Colonic mucosa (tissue), 4 donors: ENCODE measurements around the gene SEL1L3. TPM values are rescaled to one million over a fixed set of nuclear protein-coding genes. Genes with fewer than 3 reads are reported as not detected.

Experiments used
- DNase-seq: peaks from one replicate; pipeline ENCODE4 v3.0.0-alpha.2; 2020
- H3K27ac ChIP-seq: fragments of 200-600 bp; one replicate; pipeline ENCODE4 v1.8.0; 2021
- H3K27me3 ChIP-seq: fragments of 200-600 bp; one replicate; pipeline ENCODE4 v1.8.0; 2021
- H3K36me3 ChIP-seq: fragments of 200-600 bp; one replicate; pipeline ENCODE4 v1.8.0; 2021
- H3K4me1 ChIP-seq: fragments of 200-600 bp; one replicate; pipeline ENCODE4 v1.8.0; 2021; ENCODE audit warnings: mild to moderate bottlenecking
- H3K4me3 ChIP-seq: fragments of 200-600 bp; one replicate; pipeline ENCODE4 v1.8.0; 2021
- H3K9ac ChIP-seq, 2 donors: one replicate each; pipeline ENCODE4 v1.7.0; 2013; ENCODE audit warnings: control low read depth in 2 of 2, low read depth in 2 of 2, low read length in 2 of 2
- H3K9me3 ChIP-seq: fragments of 200-600 bp; one replicate; pipeline ENCODE4 v1.8.0; 2021
- intact Hi-C: fragments of 100-400 bp; cut with DNase I; formaldehyde crosslinking; loops from one replicate; pipeline ENCODE4 v1.14.1; 2022
- total RNA-seq, 2 donors: library from RNA; stranded (reverse); fragmentation: NEBNext Ultra II Directional in 1 of 2; extraction: Animal tissue kit (Norgen Biotek cat#: 25700) in 1 of 2; gene quantifications; one replicate each; pipeline ENCODE4 v1.2.1, GENCODE V29; 2021
- TF ChIP-seq, protein P1 (sequence below): fragments of 200-600 bp; IDR thresholded peaks from one replicate; pipeline ENCODE4 v1.8.0; 2022; ENCODE audit warnings: antibody characterized with exemption, mild to moderate bottlenecking
- donor health status: healthy.
- donor health status: DM: no; HTN: no; CAD: no.
- donor health status: DM: no; HTN: no; CAD: no.

Gene SEL1L3
- total RNA-seq, 2 donors from 2014 or later, result 88.4 to 96.2 TPM

DNA sequence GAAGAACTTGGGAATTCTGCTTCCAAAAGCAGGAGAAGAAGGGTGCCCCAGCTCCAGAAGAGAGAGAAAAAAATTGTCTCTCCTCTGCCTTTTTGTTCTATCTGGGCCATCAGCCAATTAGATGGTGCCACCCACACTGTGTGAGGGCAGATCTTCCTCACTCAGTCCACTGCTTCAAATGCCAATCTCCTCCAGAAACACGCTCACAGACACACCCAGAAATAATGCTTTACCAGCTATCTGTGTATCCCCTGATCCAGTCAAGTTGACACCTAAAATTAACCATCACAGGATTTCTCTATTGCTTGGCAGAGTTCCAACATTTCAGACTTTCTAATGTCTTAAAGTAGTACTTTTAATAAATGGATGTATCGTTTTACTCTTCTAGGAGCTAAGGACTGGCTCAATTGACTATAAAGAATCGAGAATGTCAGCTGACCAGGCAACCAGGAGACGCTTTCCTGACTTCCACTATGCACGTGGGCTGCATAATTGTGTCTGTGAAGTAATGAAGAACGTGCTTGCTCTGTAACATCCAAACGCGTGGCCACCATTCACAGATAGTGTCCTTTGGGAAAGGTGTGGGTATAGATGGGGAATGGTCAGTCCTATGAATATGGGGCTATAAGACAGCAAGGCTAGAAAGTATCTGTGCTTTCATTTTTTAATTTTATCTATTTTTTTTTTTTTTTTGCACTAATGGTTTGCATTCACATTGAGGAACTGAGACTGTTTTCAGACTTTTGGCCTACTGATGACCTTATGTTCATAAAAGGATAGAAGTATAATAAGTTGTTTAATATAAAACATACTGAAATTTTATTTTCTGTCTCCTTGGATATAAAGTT, 41.3 kb upstream of the SEL1L3 start:
- Histone ChIP-seq H3K4me1 (no peaks in the 10 kb centered on the region), H3K9ac (no peak overlapping the region), H3K4me3 (no peak overlapping the region), H3K27ac (no peak overlapping the region), H3K36me3 (no peaks in the 10 kb centered on the region), H3K9me3 (no peaks in the 10 kb centered on the region), H3K27me3 (no peaks in the 10 kb centered on the region)
- no peak for DNase-seq
- intact Hi-C loops, result no loop called here
- TF ChIP-seq, protein P1, sequence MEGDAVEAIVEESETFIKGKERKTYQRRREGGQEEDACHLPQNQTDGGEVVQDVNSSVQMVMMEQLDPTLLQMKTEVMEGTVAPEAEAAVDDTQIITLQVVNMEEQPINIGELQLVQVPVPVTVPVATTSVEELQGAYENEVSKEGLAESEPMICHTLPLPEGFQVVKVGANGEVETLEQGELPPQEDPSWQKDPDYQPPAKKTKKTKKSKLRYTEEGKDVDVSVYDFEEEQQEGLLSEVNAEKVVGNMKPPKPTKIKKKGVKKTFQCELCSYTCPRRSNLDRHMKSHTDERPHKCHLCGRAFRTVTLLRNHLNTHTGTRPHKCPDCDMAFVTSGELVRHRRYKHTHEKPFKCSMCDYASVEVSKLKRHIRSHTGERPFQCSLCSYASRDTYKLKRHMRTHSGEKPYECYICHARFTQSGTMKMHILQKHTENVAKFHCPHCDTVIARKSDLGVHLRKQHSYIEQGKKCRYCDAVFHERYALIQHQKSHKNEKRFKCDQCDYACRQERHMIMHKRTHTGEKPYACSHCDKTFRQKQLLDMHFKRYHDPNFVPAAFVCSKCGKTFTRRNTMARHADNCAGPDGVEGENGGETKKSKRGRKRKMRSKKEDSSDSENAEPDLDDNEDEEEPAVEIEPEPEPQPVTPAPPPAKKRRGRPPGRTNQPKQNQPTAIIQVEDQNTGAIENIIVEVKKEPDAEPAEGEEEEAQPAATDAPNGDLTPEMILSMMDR, result no peak

DNA sequence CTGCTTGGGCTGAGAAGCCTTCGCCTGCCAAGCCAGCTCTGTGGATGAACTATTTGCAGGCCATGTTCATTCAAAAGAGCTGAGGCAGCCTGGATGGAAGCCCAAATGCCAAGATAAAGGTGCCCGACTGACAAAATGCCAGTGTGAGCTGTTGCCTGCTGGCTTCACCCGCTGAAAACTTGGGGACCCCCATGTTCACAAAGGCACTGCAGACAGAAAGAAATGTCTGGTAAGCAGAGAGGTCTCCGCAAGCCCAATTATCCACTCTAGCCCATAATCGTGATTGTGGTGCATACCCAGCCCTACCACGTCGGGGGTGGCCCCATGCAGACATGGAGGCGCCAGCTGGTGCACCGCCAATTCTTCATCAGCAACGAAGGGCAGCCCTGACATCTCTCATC, 38.2 kb upstream of the SEL1L3 start:
- Histone ChIP-seq H3K27ac (no peak overlapping the region), H3K4me1 (no peaks in the 10 kb centered on the region), H3K27me3 (no peaks in the 10 kb centered on the region), H3K36me3 (no peaks in the 10 kb centered on the region), H3K9ac (no peak overlapping the region), H3K4me3 (no peak overlapping the region), H3K9me3 (no peaks in the 10 kb centered on the region)
- DNase-seq, result no peak
- TF ChIP-seq, protein P1, result no peak
- intact Hi-C loops, result no loop called here

DNA sequence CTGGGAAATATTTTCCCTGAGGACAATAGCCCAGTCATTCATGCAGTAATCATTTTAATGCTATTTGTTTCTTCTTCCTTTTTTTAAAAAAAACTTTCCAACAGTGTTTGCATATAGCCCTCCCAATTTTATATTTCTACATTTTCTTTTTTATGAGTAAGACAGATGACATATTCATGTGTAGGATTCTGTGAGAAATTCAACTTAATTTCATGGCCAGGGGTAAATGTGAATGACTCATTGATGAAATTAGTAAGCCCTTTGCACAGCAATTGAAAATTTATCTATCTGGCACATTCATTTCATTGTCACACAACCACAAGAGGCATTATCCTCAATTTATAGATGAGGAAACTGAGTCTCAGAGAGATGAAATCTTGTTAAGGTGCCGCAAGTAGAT, 37.5 kb upstream of the SEL1L3 start:
- Histone ChIP-seq H3K4me3 (no peak overlapping the region), H3K27me3 (no peaks in the 10 kb centered on the region), H3K27ac (no peak overlapping the region), H3K9ac (no peak overlapping the region), H3K4me1 (no peaks in the 10 kb centered on the region), H3K36me3 (no peaks in the 10 kb centered on the region), H3K9me3 (no peaks in the 10 kb centered on the region)
- DNase-seq, result no peak
- intact Hi-C loops, result no loop called here
- TF ChIP-seq, protein P1, result no peak

DNA sequence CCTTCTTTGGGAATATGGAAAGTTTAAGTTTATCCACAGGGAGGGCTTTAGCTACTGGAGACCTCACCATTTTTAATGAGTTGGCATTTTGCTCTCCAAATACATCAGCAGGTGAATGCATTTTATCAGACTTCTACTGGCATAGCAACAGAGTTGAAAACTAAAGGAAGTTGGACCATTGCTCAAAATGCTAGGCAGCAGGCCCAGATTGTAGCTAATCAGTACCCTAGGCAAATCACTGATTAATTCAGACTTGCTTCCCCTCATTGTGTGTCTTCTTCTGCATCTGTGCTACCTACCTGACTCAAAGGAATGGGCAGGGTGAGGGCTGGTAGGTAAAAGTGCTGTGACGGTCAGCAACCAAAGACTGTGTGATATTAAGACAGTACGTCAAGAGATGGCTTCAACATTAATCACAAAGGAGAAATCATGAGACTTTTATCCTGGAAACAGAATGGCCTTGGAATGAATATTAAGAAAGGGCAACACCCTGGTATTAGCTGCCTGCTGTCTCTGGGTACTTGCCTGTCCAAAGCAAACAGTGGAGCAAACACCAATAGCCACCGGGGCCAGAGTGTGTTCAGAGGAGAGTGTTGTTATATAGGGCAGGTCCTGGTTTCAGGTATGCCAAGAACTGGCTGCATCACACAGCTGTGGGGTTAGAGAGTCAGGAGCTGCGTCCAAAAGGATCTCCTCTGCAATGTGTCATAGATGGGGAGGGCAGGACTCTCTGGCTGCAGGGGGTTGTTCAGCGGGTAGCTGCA, 34.2 kb upstream of the SEL1L3 start:
- intact Hi-C loops, result no loop called here
- TF ChIP-seq, protein P1, result no peak
- no peak overlapping the region for H3K4me3 ChIP-seq
- no peak overlapping the region for H3K9ac ChIP-seq
- no peaks in the 10 kb centered on the region for H3K36me3 ChIP-seq
- H3K4me1 ChIP-seq, result no peaks in the 10 kb centered on the region
- H3K27ac ChIP-seq, result no peak overlapping the region
- H3K9me3 ChIP-seq, result no peaks in the 10 kb centered on the region
- H3K27me3 ChIP-seq, result no peaks in the 10 kb centered on the region
- no peak for DNase-seq

DNA sequence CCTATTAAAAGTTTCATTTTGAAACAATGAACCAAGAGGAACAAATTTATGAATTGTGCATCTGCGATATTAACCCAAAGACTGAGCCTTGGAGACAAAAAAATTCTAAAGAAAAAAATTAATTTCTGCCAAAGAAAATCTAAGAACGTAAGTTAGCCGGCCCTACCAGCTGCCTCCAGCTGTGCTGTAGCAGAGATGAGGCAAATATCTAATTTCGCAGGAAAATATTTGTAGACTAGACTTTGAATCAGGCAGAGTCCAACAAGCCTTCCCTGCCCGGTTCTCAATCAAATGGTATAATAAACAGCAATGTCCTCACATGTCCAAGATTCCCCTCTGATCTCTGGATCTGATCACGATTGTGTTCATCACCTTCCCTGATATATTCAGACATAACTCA, 30.0 kb upstream of the SEL1L3 start:
- H3K9me3 ChIP-seq, result no peaks in the 10 kb centered on the region
- no peaks in the 10 kb centered on the region for H3K27me3 ChIP-seq
- intact Hi-C loops, result no loop called here
- DNase-seq, result no peak
- H3K4me3 ChIP-seq, result no peak overlapping the region
- H3K27ac ChIP-seq, result no peak overlapping the region
- H3K36me3 ChIP-seq, result no peaks in the 10 kb centered on the region
- no peaks in the 10 kb centered on the region for H3K4me1 ChIP-seq
- H3K9ac ChIP-seq, result no peak overlapping the region
- TF ChIP-seq, protein P1, result no peak
